ENCODE data around the gene ECEL1. TPM values are rescaled to one million over a fixed set of nuclear protein-coding genes. Genes with fewer than 3 reads are reported as not detected.

The ECEL1 gene
- total and polyA plus RNA-seq, 2 experiments from 2014 or later: 0.54 TPM; not detected in 1

- no peak overlapping the region for H3K4me3 ChIP-seq
- H3K4me2 ChIP-seq (ENCODE audit: unreplicated experiment): no peak overlapping the region
- 59 to 66% methylated on average over 18 of the region's 18 CpGs for WGBS, 2 experiments (ENCODE audit: low coverage in 1 of 2, low lambda C conversion rate in 2 of 2, missing lambda C conversion rate in 2 of 2)
- no peak for TF ChIP-seq EZH2 (IDR thresholded peaks at IDR 0.05; ENCODE audit: insufficient read depth, poor library complexity, severe bottlenecking)
- no peak for TF ChIP-seq EZH2phosphoT487 (IDR thresholded peaks at IDR 0.05; ENCODE audit: insufficient read depth, low read depth)
- no peak for DNase-seq
- no peaks in the 10 kb centered on the region for H3F3A ChIP-seq (ENCODE audit: insufficient read depth)
- H2AFZ ChIP-seq: no peak overlapping the region
- no peaks in the 10 kb centered on the region for H3K36me3 ChIP-seq (ENCODE audit: low read depth)
- H3K9me3 ChIP-seq (ENCODE audit: low read depth): no peaks in the 10 kb centered on the region
- no peaks in the 10 kb centered on the region for H4K20me1 ChIP-seq (ENCODE audit: insufficient read depth)
- H3K27me3 ChIP-seq (replicated peaks; ENCODE audit: insufficient read depth): peaks cover 43% of the 10 kb centered on the region
- H3K9me2 ChIP-seq (ENCODE audit: insufficient read depth): no peaks in the 10 kb centered on the region
- no peak overlapping the region for H3K9ac ChIP-seq
- no peak overlapping the region for H3K27ac ChIP-seq
- no peaks in the 10 kb centered on the region for H3K4me1 ChIP-seq (ENCODE audit: insufficient read depth)
- in situ Hi-C loops (cut with MboI): no loop called here
- no peaks in the 10 kb centered on the region for H3K79me2 ChIP-seq (ENCODE audit: insufficient read depth)
Observed at GRCh38 chr2:232463701-232464543, 23.7 kb downstream of the ECEL1 start.

GRCh38 chr2:232460171-232460570 is 27.5 kb downstream of the ECEL1 start:
- in situ Hi-C loops (cut with MboI): no loop called here
- H3F3A ChIP-seq (ENCODE audit: insufficient read depth): no peaks in the 10 kb centered on the region
- H3K4me2 ChIP-seq (ENCODE audit: unreplicated experiment): no peak overlapping the region
- no peak overlapping the region for H3K9ac ChIP-seq
- no peak for DNase-seq
- H3K36me3 ChIP-seq (ENCODE audit: low read depth): no peaks in the 10 kb centered on the region
- 15 to 23% methylated on average over 2 of the region's 2 CpGs for WGBS, 2 experiments (ENCODE audit: low coverage in 1 of 2, low lambda C conversion rate in 2 of 2, missing lambda C conversion rate in 2 of 2)
- H3K27me3 ChIP-seq (replicated peaks; ENCODE audit: insufficient read depth): peaks cover 42% of the 10 kb centered on the region
- H3K9me3 ChIP-seq (ENCODE audit: low read depth): no peaks in the 10 kb centered on the region
- H3K4me1 ChIP-seq (ENCODE audit: insufficient read depth): no peaks in the 10 kb centered on the region
- TF ChIP-seq EZH2 (IDR thresholded peaks at IDR 0.05; ENCODE audit: insufficient read depth, poor library complexity, severe bottlenecking) (no peak), EZH2phosphoT487 (IDR thresholded peaks at IDR 0.05; ENCODE audit: insufficient read depth, low read depth) (no peak)
- H4K20me1 ChIP-seq (ENCODE audit: insufficient read depth): no peaks in the 10 kb centered on the region
- H3K27ac ChIP-seq: no peak overlapping the region
- H3K79me2 ChIP-seq (ENCODE audit: insufficient read depth): no peaks in the 10 kb centered on the region
- no peaks in the 10 kb centered on the region for H3K9me2 ChIP-seq (ENCODE audit: insufficient read depth)
- H3K4me3 ChIP-seq: no peak overlapping the region
- no peak overlapping the region for H2AFZ ChIP-seq

- Histone ChIP-seq H3K9me2 (ENCODE audit: insufficient read depth) (no peaks in the 10 kb centered on the region), H3K4me3 (no peak overlapping the region), H4K20me1 (ENCODE audit: insufficient read depth) (no peaks in the 10 kb centered on the region), H3K9ac (no peak overlapping the region), H2AFZ (no peak overlapping the region), H3K27me3 (replicated peaks; ENCODE audit: insufficient read depth) (peaks cover 43% of the 10 kb centered on the region), H3F3A (ENCODE audit: insufficient read depth) (no peaks in the 10 kb centered on the region), H3K4me1 (ENCODE audit: insufficient read depth) (no peaks in the 10 kb centered on the region), H3K27ac (no peak overlapping the region), H3K79me2 (ENCODE audit: insufficient read depth) (no peaks in the 10 kb centered on the region), H3K4me2 (ENCODE audit: unreplicated experiment) (no peak overlapping the region), H3K9me3 (ENCODE audit: low read depth) (no peaks in the 10 kb centered on the region), H3K36me3 (ENCODE audit: low read depth) (no peaks in the 10 kb centered on the region)
- in situ Hi-C loops (cut with MboI): no loop called here
- WGBS, 2 experiments (ENCODE audit: low coverage in 1 of 2, low lambda C conversion rate in 2 of 2, missing lambda C conversion rate in 2 of 2): 63 to 74% methylated on average over 10 to 11 of the region's 11 CpGs
- DNase-seq: no peak
- no peak for TF ChIP-seq EZH2 (IDR thresholded peaks at IDR 0.05; ENCODE audit: insufficient read depth, poor library complexity, severe bottlenecking)
Observed at GRCh38 chr2:232459419-232460035, 28.1 kb downstream of the ECEL1 start.

GRCh38 chr2:232458661-232459418 is 28.8 kb downstream of the ECEL1 start:
- Histone ChIP-seq H4K20me1 (ENCODE audit: insufficient read depth) (no peaks in the 10 kb centered on the region), H3K4me2 (ENCODE audit: unreplicated experiment) (no peak overlapping the region), H3K9me3 (ENCODE audit: low read depth) (no peaks in the 10 kb centered on the region), H3K79me2 (ENCODE audit: insufficient read depth) (no peaks in the 10 kb centered on the region), H3K9me2 (ENCODE audit: insufficient read depth) (no peaks in the 10 kb centered on the region), H3K9ac (no peak overlapping the region), H3K4me3 (no peak overlapping the region), H3K36me3 (ENCODE audit: low read depth) (no peaks in the 10 kb centered on the region), H2AFZ (no peak overlapping the region), H3K27me3 (replicated peaks; ENCODE audit: insufficient read depth) (peaks cover 44% of the 10 kb centered on the region), H3K4me1 (ENCODE audit: insufficient read depth) (no peaks in the 10 kb centered on the region), H3F3A (ENCODE audit: insufficient read depth) (no peaks in the 10 kb centered on the region), H3K27ac (no peak overlapping the region)
- DNase-seq: no peak
- no peak for TF ChIP-seq EZH2phosphoT487 (IDR thresholded peaks at IDR 0.05; ENCODE audit: insufficient read depth, low read depth)
- TF ChIP-seq EZH2 (IDR thresholded peaks at IDR 0.05; ENCODE audit: insufficient read depth, poor library complexity, severe bottlenecking): no peak
- in situ Hi-C loops (cut with MboI): no loop called here
- WGBS, 2 experiments (ENCODE audit: low coverage in 1 of 2, low lambda C conversion rate in 2 of 2, missing lambda C conversion rate in 2 of 2): 82 to 83% methylated on average over 48 to 52 of the region's 56 CpGs
